ENCODE results near the gene SLIT3.

SLIT3 gene

GRCh38 chr5:168714046-168714445, 586.9 kb downstream of the SLIT3 start:
- no peak for DNase-seq

- no peak for DNase-seq
Measured at GRCh38 chr5:168713051-168713450, 587.9 kb downstream of the SLIT3 start.

DNA sequence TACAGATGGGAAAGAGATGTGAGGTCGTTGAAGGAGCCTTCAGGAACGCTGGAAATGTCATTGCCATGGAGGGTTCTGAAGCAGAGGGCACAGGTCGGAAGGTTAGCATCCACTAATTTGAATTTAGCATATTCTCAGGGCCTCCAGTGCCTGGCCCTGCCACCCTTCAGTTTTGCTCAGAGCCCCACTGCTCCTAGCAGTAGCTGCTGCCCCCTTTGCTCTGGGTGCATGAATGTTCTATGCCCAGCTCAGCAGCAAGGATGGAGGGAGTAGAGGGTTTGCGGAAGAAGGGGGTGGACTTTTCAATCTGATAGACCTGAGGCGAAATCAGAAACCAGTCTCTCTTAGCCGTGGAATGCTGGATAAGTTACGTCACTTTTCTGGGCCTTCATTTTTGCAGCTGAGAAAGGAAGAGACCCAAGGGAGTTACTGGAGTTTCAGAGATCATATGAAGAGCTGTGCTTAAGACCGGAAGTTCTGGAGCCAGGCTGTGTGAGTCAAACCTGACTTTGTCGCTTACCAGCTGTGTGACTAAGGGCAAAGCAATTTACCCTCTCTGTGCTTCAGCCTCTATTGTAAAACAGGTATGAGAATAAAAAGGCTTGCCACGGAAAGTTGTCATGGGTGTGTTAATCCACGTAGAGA, 588.5 kb downstream of the SLIT3 start:
- DNase-seq: no peak

GRCh38 chr5:168710706-168711105, 590.2 kb downstream of the SLIT3 start:
- no peak for DNase-seq

DNA sequence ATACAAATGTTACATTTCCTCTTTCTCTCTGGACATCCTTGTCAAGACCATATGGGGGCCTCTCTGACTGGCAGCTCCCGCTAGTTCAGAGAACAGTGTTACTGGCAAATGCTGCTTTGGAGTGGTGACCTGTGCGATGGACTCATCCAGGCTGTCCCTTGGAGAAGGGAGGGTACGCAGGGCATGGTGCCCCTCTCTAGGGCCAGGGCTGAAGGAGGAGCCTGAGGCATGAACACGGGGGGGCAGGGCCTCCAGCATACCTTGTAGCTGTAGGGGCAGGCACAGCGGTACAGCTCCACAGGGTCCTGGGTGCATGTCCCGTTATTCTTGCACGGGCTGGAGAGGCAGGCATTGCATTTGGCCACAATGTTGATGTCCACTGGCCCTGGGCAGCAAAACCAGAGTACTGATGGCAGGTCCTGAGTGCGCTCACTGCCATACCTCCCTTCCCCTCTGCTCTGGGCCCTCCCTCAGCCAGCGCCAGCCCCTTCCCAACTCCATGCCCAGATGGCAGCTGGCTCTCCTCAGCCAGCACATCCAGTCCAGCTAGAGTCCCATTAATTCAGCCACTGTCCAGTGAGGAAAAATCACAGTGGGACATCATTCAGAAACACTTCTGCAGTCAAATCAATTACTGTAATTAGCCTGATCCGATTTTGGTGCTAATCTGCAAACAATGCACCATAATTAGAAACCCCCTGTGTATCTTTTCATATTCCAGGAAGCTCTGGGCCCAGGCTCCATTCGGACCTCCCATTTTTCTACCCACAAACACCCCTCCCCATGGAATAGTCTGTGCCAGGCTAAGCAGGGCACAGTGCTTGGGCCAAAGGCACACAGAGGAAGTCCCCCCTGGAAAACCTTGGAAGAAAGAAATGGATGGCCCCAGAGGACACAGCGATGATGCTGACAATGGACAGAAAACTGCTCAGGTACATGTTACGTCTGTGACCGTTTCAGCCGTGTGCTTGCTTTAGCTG, 592.9 kb downstream of the SLIT3 start:
- no peak for DNase-seq

GRCh38 chr5:168706655-168707069, 594.3 kb downstream of the SLIT3 start:
- DNase-seq: no peak

DNA sequence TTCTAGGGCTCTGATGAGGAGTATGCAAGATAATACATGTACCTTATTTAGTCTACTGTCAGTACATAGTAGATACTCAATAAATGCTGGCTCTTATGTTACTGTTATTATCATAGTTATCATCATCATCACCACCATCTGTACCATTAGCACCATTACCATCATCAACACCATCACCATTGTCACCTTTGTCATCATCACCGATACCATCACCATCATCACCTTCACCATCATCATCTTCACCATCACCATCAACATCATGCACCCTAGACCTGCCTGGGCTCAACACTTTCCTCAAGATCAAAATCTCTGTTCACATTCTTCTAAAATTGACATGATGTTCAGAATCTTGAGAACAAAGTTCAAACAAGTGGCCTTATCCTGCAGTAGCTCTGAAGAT, 595.6 kb downstream of the SLIT3 start:
- DNase-seq: no peak

- no peak for DNase-seq
Measured at GRCh38 chr5:168702511-168702910, 598.4 kb downstream of the SLIT3 start.

DNA sequence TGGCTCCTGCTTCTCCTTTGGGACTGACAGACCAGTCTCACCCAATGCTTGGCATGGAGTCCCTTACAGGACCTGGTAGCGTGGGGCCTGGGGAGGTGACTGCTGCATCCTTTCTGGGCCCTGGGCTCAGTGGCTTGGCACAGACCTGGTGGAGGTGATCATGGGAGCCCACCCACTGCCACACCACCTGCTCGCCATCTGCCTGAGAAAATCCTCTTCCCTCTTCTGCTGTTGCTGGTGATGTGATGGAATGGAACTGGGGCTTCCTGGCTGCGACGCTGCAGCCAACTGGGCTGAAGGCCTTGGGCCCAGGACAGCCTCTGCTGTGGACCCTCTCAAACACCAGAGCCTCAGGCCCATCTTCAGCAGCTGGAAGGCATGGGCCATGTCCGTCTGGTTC, 599.3 kb downstream of the SLIT3 start:
- no peak for DNase-seq

- no peak for DNase-seq
Measured at GRCh38 chr5:168699002-168699401, 601.9 kb downstream of the SLIT3 start.

- no peak for DNase-seq
Measured at GRCh38 chr5:168697034-168697720, 603.8 kb downstream of the SLIT3 start.

DNA sequence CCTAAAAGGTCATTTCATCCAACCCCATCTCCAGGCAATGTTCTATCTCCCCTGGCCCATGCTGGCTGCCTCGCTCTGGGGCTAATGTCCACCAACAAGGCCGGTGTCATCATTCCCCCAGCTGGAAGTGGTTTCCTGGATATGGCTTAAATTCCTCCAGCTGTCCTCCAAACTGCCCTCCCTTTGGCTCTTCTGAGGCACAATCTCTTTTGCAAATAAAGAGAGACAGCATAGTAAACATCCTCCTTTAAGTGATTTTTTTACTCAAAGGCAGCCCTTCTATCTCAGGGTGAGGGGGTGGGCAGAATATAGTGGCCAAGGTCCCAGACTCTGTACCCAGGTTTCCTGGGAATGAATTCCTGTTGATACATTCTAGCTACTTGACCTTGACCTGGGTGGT, 604.3 kb downstream of the SLIT3 start:
- DNase-seq: no peak

DNA sequence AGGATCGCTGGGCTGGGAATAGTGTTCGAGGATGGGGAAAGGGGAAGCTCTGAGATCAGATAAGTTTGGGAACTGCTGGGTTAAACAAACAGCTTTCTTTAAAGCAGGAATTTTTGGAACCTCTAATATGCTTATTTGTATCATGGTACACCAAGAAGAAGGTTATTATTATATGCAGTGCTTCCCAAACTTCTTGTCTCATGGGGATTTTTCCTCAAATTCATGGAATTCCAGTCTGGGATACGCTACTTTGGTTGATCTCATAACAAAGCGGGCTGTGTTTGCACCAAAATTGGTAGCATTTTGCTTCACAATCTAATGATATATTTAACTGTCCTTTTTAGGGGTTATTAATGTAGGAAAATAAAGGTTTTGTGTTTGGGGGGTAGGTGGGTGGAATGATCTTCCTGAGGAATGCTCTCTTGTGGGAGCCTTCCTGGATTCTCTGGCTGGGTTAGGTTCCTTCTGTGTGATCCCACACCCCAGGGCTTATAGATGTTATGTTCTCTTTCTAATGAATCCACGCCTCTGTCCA, 605.6 kb downstream of the SLIT3 start:
- DNase-seq: no peak

- no peak for DNase-seq
Measured at GRCh38 chr5:168694289-168694688, 606.6 kb downstream of the SLIT3 start.

- DNase-seq: no peak
Measured at GRCh38 chr5:168693883-168694282, 607.1 kb downstream of the SLIT3 start.

GRCh38 chr5:168693297-168693696, 607.6 kb downstream of the SLIT3 start:
- DNase-seq: no peak

- no peak for DNase-seq
Measured at GRCh38 chr5:168691891-168692290, 609.0 kb downstream of the SLIT3 start.

GRCh38 chr5:168689260-168689659, 611.7 kb downstream of the SLIT3 start:
- DNase-seq: no peak

GRCh38 chr5:168686837-168687236, 614.1 kb downstream of the SLIT3 start:
- no peak for DNase-seq

GRCh38 chr5:168685566-168685965, 615.4 kb downstream of the SLIT3 start:
- no peak for DNase-seq

- no peak for DNase-seq
Measured at GRCh38 chr5:168683927-168684295, 617.0 kb downstream of the SLIT3 start.

DNA sequence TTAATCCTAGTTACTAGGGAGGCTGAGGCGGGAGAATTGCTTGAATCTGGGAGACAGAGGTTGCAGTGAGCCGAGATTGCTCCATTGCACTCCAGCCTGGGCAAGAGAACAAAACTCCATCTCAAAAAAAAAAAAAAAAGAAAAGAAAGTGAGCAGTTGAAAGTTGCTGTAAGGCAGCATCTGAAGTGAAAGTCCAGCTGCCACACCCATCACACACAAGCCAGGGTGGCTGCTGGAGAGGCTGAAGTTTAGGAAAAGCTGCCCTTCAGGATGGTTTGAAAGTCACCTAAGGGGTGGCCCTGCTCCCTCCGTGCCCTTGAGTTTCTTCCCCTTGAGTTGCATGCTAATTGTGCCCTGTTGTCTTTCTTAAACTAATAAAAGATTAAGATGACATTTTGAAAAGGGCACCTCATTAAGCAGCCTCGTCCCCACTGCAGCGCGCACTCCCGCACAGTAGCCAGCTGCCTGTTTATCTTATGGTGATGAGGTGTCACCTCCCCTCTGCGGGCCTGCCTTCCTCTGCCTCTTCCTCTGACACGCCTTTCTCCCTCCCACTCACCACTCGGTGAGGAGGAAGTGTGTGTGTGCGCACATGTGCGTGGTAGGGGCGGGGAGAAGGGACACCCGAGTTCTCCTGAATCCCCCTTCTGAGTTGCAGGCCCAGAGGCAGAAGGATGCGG, 617.6 kb downstream of the SLIT3 start:
- DNase-seq: peak; percentile 54

Measured in activated naive CD4-positive, alpha-beta T cell treated with anti-CD3 and anti-CD28 coated beads, Interleukin-2, amount 50 U/mL, for 16 hours (primary cell).